ENCODE data around the gene SDK1.

Gene SDK1

GRCh38 chr7:4052130-4052529, 751.1 kb downstream of the SDK1 start:
- no peak for DNase-seq (ENCODE audit: low read depth)

GRCh38 chr7:4054158-4054557, 753.1 kb downstream of the SDK1 start:
- no peak for DNase-seq (ENCODE audit: low read depth)

GRCh38 chr7:4056552-4057288, 755.7 kb downstream of the SDK1 start:
- no peak for DNase-seq (ENCODE audit: low read depth)

GRCh38 chr7:4057289-4057616, 756.2 kb downstream of the SDK1 start:
- no peak for DNase-seq (ENCODE audit: low read depth)

- DNase-seq (ENCODE audit: low read depth) = no peak
Observed at GRCh38 chr7:4058158-4058557, 757.1 kb downstream of the SDK1 start.

- DNase-seq (ENCODE audit: low read depth) = no peak
Observed at GRCh38 chr7:4065190-4065589, 764.1 kb downstream of the SDK1 start.

- DNase-seq (ENCODE audit: low read depth) = no peak
Observed at GRCh38 chr7:4066206-4066605, 765.2 kb downstream of the SDK1 start.

GRCh38 chr7:4066626-4067475, 765.8 kb downstream of the SDK1 start:
- no peak for DNase-seq (ENCODE audit: low read depth)

- no peak for DNase-seq (ENCODE audit: low read depth)
Observed at GRCh38 chr7:4067476-4067760, 766.4 kb downstream of the SDK1 start.

GRCh38 chr7:4067874-4068273, 766.8 kb downstream of the SDK1 start:
- DNase-seq (ENCODE audit: low read depth) = no peak

- DNase-seq (ENCODE audit: low read depth) = no peak
Observed at GRCh38 chr7:4068286-4068685, 767.2 kb downstream of the SDK1 start.

- DNase-seq (ENCODE audit: low read depth) = no peak
Observed at GRCh38 chr7:4069268-4070095, 768.4 kb downstream of the SDK1 start.

- DNase-seq (ENCODE audit: low read depth) = no peak
Observed at GRCh38 chr7:4070214-4070613, 769.2 kb downstream of the SDK1 start.

- no peak for DNase-seq (ENCODE audit: low read depth)
Observed at GRCh38 chr7:4071370-4072058, 770.5 kb downstream of the SDK1 start.

GRCh38 chr7:4072161-4072925, 771.3 kb downstream of the SDK1 start:
- no peak for DNase-seq (ENCODE audit: low read depth)

- DNase-seq (ENCODE audit: low read depth) = no peak
Observed at GRCh38 chr7:4073052-4073451, 772.0 kb downstream of the SDK1 start.

GRCh38 chr7:4073750-4074149, 772.7 kb downstream of the SDK1 start:
- DNase-seq (ENCODE audit: low read depth) = no peak

GRCh38 chr7:4074407-4074806, 773.4 kb downstream of the SDK1 start:
- no peak for DNase-seq (ENCODE audit: low read depth)

- no peak for DNase-seq (ENCODE audit: low read depth)
Observed at GRCh38 chr7:4074994-4075393, 773.9 kb downstream of the SDK1 start.

GRCh38 chr7:4076701-4077294, 775.7 kb downstream of the SDK1 start:
- no peak for DNase-seq (ENCODE audit: low read depth)

GRCh38 chr7:4077980-4078379, 776.9 kb downstream of the SDK1 start:
- DNase-seq (ENCODE audit: low read depth) = no peak

Data from stimulated activated CD8-positive, alpha-beta memory T cell treated with anti-CD3 and anti-CD28 coated beads, Interleukin-12 subunit alpha, Interleukin-12 subunit beta, amount 100 ng/mL, for 4 hours (primary cell).